ENCODE measurements around the gene CALCOCO1.
"Not testable (repeated sequence)": the region's sequence is repeated elsewhere in the genome, so short reads cannot be mapped to it uniquely, and the experiment has no call there.

Gene CALCOCO1

GRCh38 chr12:53696285-53696654 is 31.0 kb downstream of the CALCOCO1 start:
- DNase-seq: peak; percentile 96

GRCh38 chr12:53695152-53696145 is 31.8 kb downstream of the CALCOCO1 start:
- DNase-seq: no peak

GRCh38 chr12:53694756-53695151 is 32.5 kb downstream of the CALCOCO1 start:
- no peak for DNase-seq

GRCh38 chr12:53688134-53688533 is 39.1 kb downstream of the CALCOCO1 start:
- DNase-seq: no peak

- DNase-seq: no peak
These were observed 40.8 kb downstream of the CALCOCO1 start for GRCh38 chr12:53686436-53686835.

GRCh38 chr12:53684654-53685220 is 42.5 kb downstream of the CALCOCO1 start:
- DNase-seq: no peak

- DNase-seq: no peak
These were observed 43.3 kb downstream of the CALCOCO1 start for GRCh38 chr12:53683983-53684382.

GRCh38 chr12:53683494-53683893 is 43.8 kb downstream of the CALCOCO1 start:
- no peak for DNase-seq

- DNase-seq: not testable (repeated sequence)
These were observed 47.2 kb downstream of the CALCOCO1 start for GRCh38 chr12:53680061-53680460.

- no peak for DNase-seq
These were observed 49.5 kb downstream of the CALCOCO1 start for GRCh38 chr12:53677800-53678148.

- no peak for DNase-seq
These were observed 50.0 kb downstream of the CALCOCO1 start for GRCh38 chr12:53677016-53677799.

- no peak for DNase-seq
These were observed 50.6 kb downstream of the CALCOCO1 start for GRCh38 chr12:53676656-53677015.

- peak; percentile 98 for DNase-seq
These were observed 51.3 kb downstream of the CALCOCO1 start, which contains the start of gene ATP5MC2 for GRCh38 chr12:53675701-53676607. Gene ATP5MC2 (minus strand): TSS chr12:53676083. CDS start chr12:53672614, 3,469 bp downstream.

GRCh38 chr12:53674977-53675700 is 52.1 kb downstream of the CALCOCO1 start:
- DNase-seq: no peak

GRCh38 chr12:53670971-53671370 is 56.3 kb downstream of the CALCOCO1 start:
- DNase-seq: no peak

GRCh38 chr12:53670308-53670707 is 56.9 kb downstream of the CALCOCO1 start:
- no peak for DNase-seq

- no peak for DNase-seq
These were observed 60.2 kb downstream of the CALCOCO1 start for GRCh38 chr12:53667080-53667479.

GRCh38 chr12:53664936-53665335 is 62.3 kb downstream of the CALCOCO1 start:
- no peak for DNase-seq

- no peak for DNase-seq
These were observed 63.1 kb downstream of the CALCOCO1 start for GRCh38 chr12:53664191-53664590.

GRCh38 chr12:53660041-53660440 is 67.2 kb downstream of the CALCOCO1 start:
- DNase-seq: no peak

GRCh38 chr12:53659571-53659981 is 67.7 kb downstream of the CALCOCO1 start:
- no peak for DNase-seq

Data from NCI-H526 treated with DMSO at 0.1 percent for 48 hours (cell line).